Measurements from ENCODE around the gene LRRC28.

LRRC28 gene

GRCh38 chr15:99435113-99435695 is 183.9 kb downstream of the LRRC28 start:
- no peak for DNase-seq (ENCODE audit: low read depth)

- DNase-seq (ENCODE audit: low read depth) = no peak
Observed at GRCh38 chr15:99435877-99436541, 184.7 kb downstream of the LRRC28 start.

GRCh38 chr15:99436542-99437314 is 185.4 kb downstream of the LRRC28 start:
- no peak for DNase-seq (ENCODE audit: low read depth)

- no peak for DNase-seq (ENCODE audit: low read depth)
Observed at GRCh38 chr15:99437315-99438223, 186.3 kb downstream of the LRRC28 start.

GRCh38 chr15:99438224-99438585 is 186.9 kb downstream of the LRRC28 start:
- no peak for DNase-seq (ENCODE audit: low read depth)

GRCh38 chr15:99438691-99439523 is 187.6 kb downstream of the LRRC28 start:
- no peak for DNase-seq (ENCODE audit: low read depth)

GRCh38 chr15:99439524-99439835 is 188.2 kb downstream of the LRRC28 start:
- no peak for DNase-seq (ENCODE audit: low read depth)

- no peak for DNase-seq (ENCODE audit: low read depth)
Observed at GRCh38 chr15:99440029-99440428, 188.7 kb downstream of the LRRC28 start.

All from stromal cell of bone marrow (primary cell).